ENCODE data around the gene ZNF239.
"Not testable (repeated sequence)": the region's sequence is repeated elsewhere in the genome, so short reads cannot be mapped to it uniquely, and the experiment has no call there.

The ZNF239 gene

DNA sequence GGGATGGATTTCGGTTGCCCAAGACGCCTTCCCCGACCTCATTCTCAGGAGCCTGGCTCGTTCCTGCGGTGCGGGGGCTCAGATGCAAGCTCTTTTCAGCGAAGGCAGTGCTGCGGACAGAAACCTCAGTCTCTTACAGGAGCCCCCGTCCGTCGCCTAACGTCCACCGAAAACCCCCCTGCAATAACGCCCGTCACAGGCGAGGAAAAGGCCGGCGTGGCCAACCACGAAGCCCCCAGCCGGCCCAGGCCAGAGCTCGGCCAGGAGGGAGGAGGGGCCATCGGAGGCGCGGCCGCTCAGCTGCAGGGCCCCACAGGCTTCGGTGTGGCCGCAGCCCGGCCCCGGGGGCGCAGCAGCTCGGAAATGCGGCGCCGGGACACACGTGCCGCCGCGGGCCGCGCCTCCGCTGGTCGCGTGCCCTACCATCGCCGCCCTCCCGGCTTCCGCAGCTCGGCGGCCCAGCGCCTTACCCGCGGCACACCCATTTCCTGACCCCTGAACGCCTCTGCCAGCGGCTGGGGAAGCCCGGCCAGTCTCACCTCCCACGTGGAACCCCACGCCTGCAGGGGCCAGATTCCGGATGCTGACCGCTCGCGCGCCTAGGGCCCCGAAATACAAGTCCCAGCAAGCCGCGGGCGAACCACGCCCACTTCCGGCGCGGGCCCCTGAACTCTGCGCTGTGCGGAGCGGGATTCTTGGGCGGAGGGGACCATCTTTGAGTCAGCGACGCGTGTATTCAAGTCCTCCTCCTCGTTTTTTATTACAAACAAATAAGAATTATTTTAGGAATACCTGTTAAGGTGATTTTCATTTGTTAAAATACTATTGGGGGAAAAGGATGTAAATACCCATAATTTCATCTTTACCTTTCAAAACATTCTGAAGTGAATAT, at the start of gene ZNF239:
Gene ZNF239 (minus strand): TSS at position 616 of the 892 bp plus-strand sequence. CDS start 16,537 bp downstream, outside the sequence.
- peak; percentile 44 for DNase-seq (ENCODE audit: low read depth, low spot score)

DNA sequence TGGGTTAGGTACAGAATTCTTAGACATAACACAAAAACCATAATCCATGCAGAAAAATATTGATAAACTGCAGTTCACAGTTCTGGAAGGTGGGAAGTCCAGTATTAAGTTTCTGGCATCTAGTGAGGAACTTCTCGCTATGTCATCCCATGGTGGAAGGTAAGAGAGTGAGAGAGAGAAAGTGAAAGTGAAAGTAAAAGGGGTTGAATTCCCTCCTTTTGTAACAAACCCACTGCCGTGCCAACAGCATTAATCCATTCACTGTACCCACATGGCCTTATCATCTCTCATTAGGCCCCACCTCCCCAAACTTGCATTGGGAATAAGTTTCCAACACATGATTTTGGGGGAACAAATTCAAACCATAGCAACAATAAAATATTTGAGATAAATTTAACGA, 48.9 kb upstream of the ZNF239 start:
- DNase-seq (ENCODE audit: low read depth, low spot score): no peak

DNA sequence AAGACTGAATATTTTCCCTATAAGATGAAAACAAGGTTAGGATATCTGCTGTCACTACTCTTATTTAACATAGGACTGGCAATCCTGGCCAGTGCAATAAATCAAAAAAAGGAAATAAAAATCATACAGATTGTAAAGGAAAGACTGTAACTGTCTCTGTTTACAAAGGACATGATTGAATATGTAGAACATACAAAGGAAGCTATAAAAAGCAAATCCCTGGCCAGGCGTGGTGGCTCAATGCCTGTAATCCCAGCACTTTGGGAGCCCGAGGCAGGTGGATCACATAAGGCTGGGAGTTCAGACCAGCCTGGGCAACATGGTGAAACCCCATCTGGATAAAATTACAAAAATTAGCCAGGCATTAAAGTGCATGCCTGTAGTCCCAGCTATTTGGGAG, 47.6 kb upstream of the ZNF239 start:
- no peak for DNase-seq (ENCODE audit: low read depth, low spot score)

DNA sequence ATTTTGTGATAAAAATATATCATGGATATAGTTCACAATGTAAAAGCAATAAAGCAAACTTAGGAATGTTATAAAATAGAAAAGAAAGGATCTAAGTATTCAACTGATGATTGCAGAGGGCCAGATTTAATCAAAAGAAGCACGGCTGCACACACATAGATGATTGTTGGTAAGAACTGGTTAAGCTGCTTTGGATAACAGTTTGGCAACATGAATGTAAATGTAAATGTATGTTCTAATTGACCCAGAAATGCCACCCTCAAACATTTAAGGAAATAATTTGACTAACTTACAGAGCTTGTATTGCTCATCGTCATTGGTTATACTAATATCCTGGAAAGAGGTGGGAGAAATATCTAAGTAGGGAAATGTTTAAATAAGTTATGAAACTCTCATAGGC, 45.0 kb upstream of the ZNF239 start:
- no peak for DNase-seq (ENCODE audit: low read depth, low spot score)

DNA sequence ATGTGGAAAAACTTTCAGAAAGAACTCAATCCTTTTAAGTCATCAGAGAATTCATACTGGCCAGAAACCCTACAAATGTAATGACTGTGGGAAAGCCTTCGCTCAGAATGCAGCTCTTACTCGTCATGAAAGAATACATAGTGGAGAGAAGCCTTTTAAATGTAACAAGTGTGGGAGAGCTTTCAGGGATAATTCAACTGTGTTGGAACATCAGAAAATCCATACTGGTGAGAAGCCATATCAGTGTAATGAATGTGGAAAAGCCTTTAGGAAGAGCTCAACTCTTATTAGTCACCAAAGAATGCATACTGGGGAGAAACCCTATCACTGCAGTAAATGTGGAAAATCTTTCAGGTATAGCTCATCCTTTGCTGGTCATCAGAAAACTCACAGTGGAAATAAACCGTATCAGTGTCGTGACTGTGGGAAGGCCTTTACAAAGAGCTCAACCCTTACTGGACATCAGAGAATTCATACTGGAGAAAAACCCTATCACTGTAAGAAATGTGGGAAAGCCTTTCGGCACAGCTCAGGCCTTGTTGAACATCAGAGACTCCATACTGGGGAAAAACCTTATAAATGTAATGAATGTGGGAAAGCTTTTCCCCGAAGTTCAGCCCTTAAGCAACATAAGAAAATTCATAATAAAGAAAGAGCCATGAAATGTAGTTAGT, 42.4 kb upstream of the ZNF239 start:
- DNase-seq (ENCODE audit: low read depth, low spot score): no peak

GRCh38 chr10:43610636-43611035, 36.2 kb upstream of the ZNF239 start:
- DNase-seq (ENCODE audit: low read depth, low spot score): no peak

DNA sequence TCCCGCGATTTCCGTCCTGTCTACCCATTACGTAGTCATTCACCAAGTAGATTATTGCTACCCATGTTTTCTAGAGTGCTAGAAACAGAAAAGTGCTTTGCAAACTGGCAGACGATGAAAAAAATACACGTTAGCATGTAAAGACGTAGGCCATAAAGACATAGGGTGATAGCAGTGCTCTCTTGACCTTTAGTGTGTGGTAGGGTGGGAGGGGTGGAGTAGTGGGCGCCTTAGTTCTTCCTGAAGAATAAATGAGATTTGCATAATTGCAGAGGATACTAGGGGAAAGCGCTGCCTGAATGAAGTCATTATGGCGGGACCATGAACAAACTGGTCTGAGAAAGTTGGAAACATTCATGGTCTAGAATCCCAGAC, 32.8 kb upstream of the ZNF239 start:
- no peak for DNase-seq (ENCODE audit: low read depth, low spot score)

DNA sequence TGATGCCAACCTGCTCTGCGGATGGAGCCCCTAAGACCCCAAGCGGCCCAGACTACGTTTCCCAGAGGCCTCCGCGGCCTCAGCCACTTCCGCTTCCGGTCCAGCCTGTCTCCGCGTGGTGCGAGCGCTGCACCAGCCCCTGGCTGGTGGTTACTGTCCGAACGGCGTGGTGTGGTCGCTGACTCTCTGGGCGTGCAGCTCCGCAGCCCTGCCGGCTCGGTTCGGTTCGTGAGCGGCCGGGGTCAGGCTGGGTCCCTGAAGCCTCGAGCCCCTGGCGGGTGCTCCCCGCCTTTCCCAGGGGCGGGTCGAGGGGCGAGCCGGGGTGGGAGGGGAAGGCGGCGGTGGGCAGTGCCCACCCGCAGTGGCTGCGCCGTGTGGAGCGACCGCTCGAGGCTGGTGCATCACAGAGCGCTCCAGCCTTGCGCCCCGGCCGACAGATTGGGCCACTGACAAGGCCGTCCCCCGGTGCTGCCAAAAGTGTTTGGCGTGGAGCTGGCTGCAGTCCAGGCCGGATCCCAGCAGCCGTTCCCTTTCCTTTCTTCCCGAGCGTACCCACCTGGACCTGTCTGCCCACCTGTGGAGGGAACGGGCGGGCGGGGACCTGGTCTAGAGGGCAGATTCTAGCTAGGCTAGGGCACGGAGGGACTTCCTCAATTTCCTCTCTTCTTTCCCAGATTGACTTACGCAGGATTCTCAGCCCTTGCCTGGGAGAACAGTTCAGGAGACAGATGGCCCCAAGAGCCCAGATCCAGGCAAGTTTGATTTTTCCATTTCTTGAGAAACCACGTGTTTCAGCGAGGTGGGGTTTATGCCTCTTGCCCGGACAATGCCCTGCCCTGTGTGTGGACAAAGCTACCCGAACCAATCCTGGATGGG, 32.1 kb upstream of the ZNF239 start, which contains the start of gene ZNF485:
Gene ZNF485 (plus strand): TSS at position 116 of the 876 bp plus-strand sequence. CDS start 613 bp downstream, at position 729.
- no peak for DNase-seq (ENCODE audit: low read depth, low spot score)

- no peak for DNase-seq (ENCODE audit: low read depth, low spot score)
Measured at GRCh38 chr10:43605850-43606322, 31.5 kb upstream of the ZNF239 start.

DNA sequence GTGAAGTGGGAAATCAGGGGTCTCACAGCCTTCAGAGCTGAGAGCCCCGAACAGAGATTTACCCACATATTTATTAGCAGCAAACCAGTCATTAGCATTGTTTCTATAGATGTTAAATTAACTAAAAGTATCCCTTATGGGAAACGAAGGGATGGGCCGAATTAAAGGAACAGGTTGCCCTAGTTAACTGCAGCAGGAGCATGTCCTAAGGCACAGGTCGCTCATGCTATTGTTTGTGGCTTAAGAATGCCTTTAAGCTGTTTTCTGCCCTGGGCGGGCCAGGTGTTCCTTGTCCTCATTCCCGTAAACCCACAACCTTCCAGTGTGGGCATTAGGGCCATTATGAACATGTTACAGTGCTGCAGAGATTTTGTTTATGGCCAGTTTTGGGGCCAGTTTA, 27.2 kb upstream of the ZNF239 start:
- DNase-seq (ENCODE audit: low read depth, low spot score): not testable (repeated sequence)

GRCh38 chr10:43599333-43599732, 24.9 kb upstream of the ZNF239 start:
- no peak for DNase-seq (ENCODE audit: low read depth, low spot score)

DNA sequence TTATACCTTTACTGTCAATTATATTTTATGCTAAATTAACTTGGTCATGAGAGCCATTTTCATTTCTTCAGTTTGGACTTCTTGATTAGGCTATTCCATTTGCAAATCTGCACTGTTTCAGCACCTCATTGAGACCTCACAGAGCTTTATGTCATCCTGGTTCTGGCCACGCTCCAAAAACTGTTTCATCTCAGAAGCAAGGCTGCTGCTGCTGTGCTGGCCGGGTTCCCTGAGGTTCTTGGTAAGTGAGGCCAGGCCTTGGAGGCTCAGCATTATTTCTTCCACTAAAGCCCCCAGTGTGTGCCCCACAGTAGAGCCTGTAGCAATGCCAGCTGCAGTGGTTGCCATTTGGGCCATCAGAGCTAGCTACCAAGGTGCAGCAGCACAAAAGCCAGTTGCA, 24.0 kb upstream of the ZNF239 start:
- no peak for DNase-seq (ENCODE audit: low read depth, low spot score)

- DNase-seq (ENCODE audit: low read depth, low spot score): no peak
Measured at GRCh38 chr10:43596546-43596945, 22.1 kb upstream of the ZNF239 start.

- no peak for DNase-seq (ENCODE audit: low read depth, low spot score)
Measured at GRCh38 chr10:43595739-43596298, 21.4 kb upstream of the ZNF239 start.

DNA sequence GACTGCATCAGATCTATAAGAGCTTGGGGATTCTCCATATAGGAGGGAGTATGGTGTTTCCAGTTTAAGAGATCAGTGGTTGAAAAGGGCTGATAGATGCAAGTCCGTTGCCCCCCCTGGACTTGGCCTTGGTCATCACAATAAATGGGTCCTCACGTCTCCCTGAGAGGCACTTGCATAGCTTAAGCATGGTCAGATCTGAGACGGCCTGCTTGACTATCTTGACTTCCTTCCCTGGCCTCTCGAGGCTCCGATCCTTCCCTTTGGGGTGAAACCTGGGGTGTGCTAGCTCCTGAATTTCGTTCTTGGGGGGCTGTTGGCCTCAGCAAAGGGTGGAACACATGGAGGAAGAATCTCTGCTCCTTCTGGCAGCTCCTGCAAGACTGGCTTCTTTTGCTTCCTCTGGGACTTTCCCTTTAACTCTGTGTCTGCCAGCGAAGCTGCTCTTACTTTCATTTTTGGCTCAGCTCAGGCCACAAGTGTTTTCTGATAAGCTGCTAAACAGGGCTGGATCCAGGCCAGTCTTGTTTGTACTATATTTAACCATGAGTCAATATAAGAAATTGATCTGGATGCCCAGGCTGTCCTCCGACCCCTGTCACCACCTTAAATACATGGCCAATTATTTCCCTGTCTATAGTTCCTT, 20.7 kb upstream of the ZNF239 start:
- DNase-seq (ENCODE audit: low read depth, low spot score): no peak

DNA sequence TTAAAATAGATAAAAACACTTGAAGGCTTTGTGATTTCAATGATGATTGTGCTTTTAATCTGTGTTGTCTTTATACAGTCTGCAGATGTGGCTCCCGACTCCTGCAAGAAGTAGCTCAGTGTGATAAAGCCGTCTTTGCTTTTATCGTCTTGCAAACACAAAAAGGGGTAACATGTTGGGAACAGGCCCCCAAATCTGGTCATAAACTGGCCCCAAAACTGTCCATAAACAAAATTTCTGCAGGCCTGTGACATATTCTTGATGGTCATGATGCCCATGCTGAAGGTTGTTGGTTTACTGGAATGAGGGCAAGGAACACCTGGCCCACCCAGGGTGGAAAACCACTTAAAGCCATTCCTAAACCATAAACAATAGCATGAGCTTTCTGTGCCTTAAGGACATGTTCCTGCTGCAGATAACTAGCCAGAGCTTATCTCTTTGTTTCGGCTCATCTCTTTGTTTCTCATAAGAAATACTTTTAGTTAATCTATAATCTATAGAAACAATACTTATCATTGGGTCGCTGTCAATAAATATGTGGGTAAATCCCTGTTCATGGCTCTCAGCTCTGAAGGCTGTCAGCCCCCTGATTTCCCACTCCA, 17.0 kb upstream of the ZNF239 start:
- no peak for DNase-seq (ENCODE audit: low read depth, low spot score)

- not testable (repeated sequence) for DNase-seq (ENCODE audit: low read depth, low spot score)
Measured at GRCh38 chr10:43586730-43587115, 12.3 kb upstream of the ZNF239 start.

- no peak for DNase-seq (ENCODE audit: low read depth, low spot score)
Measured at GRCh38 chr10:43585981-43586729, 11.7 kb upstream of the ZNF239 start.

- no peak for DNase-seq (ENCODE audit: low read depth, low spot score)
Measured at GRCh38 chr10:43585046-43585445, 10.6 kb upstream of the ZNF239 start.

DNA sequence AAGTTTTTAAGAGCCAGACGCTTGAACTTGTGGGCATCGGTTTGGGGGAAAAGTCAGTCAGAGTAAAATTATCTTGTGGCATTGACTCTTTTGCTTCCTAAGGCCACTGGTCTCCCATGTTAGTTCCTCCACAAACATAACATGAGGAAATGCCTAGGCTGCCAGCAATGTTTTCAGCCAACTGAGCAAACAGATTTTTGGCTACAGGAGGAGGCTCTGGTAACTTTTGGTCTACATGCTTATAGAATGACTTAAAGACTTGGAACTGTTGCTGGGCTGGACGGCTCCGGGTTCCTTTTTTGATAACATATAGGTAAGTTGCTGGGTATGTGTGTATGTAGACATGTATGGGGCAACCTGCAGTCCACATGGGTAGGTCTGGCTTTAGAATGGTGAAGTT, 9.6 kb upstream of the ZNF239 start:
- no peak for DNase-seq (ENCODE audit: low read depth, low spot score)
